ENCODE data around the gene RAMP1.
"Not testable (repeated sequence)": the region's sequence is repeated elsewhere in the genome, so short reads cannot be mapped to it uniquely, and the experiment has no call there.

Gene RAMP1

GRCh38 chr2:237858294-237859081 is 935 bp upstream of the RAMP1 start:
- Mint-ChIP-seq H3K9me3 (no peaks in the 10 kb centered on the region), H3K4me3 (peak overlapping the region; percentile 63), H3K27me3 (peaks cover 44% of the 10 kb centered on the region), H3K27ac (peak overlapping the region; percentile 61), H3K36me3 (no peaks in the 10 kb centered on the region), H3K4me1 (peaks cover 8% of the 10 kb centered on the region)
- ATAC-seq: peak; percentile 78

DNA sequence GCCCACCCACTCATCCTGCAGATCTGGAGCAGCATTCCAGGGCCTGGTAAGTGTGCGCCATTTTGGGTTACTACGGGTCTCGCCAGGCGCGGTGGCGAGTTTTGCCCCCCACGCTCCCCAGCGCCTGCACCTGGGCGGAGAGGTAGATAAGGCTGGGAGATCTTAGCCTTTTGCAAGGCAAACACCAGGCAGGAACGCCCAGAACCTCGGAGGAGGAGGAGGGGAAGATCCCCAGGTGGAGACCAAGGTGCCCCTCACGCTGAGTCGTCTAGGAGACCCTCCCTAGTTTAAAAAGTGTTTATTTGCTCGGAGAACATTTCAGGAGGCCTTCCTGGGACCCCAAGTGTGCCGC is 365 bp upstream of the RAMP1 start:
- ATAC-seq: no peak
- Mint-ChIP-seq H3K4me3 (no peak overlapping the region), H3K9me3 (no peaks in the 10 kb centered on the region), H3K27ac (peak overlapping the region; percentile 61), H3K4me1 (peaks cover 8% of the 10 kb centered on the region), H3K27me3 (peaks cover 49% of the 10 kb centered on the region), H3K36me3 (no peaks in the 10 kb centered on the region)

DNA sequence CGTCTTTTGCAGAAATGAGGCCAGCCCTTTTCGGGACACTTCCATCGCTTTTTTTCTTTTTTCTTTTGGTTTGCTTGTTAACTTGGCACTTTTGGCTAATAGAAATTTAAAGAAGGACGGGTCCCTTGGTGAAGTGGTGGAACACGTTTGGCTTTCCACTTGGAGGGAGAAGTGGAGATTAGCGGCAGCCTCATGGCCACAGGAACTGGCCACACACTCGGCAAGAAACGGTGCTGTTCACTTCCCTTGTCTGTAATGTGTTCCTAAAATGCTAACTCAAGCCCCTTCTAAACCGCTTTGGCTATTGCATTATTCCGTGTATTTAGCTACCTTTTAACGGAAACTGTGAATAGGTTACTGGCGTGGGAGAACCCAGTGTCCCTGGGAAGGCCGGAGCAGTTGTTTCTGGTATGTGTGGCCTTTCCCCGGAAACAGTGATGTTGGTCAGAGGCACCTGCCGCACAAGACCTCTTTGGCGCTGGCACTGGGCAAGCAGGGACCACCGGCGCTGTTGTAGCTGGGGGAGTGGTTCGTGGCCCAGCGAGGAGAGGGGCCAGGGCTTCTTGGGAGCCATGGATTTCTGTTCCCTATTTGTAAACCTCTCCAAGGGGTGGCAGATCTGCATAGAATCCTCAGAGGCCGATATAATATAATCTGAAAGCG is 981 bp downstream of the RAMP1 start:
- no peaks in the 10 kb centered on the region for H3K36me3 Mint-ChIP-seq
- H3K9me3 Mint-ChIP-seq: no peaks in the 10 kb centered on the region
- peaks cover 14% of the 10 kb centered on the region for H3K4me1 Mint-ChIP-seq
- no peak for ATAC-seq
- H3K27me3 Mint-ChIP-seq: peaks cover 62% of the 10 kb centered on the region
- peak overlapping the region; percentile 53 for H3K4me3 Mint-ChIP-seq
- no peak overlapping the region for H3K27ac Mint-ChIP-seq

DNA sequence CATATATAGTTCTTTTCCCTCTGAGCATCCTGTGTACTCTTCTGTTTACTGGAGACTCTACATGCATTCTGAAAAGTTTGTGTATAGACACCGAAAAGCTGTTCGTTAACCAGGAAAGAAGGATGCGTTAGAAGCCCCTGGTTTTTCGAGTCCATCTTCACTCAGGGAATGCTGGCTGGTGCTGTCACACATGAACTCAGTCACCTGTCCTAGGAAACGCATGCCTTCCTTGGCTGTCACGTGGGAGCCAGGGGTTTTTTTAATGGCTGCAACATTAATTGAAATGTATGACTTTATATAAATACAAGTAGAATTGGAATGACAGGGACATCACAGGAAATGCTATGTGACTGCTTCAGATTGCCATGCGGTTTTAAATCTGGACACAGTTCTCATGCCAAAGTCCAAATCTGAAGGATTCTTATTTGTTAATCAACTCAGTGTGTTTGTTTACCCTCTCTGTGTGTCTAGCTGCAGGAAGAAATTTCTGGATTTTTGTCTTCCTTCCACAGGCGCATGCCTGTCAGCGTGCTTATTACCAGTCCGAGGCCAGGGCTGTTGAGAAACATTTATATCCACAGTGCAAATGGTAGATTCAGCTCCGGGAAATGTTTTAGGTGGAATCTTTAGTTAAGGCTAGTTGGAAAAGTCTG is 2.6 kb downstream of the RAMP1 start:
- no peak overlapping the region for H3K4me3 Mint-ChIP-seq
- H3K27me3 Mint-ChIP-seq: peaks cover 67% of the 10 kb centered on the region
- ATAC-seq: no peak
- no peaks in the 10 kb centered on the region for H3K36me3 Mint-ChIP-seq
- H3K27ac Mint-ChIP-seq: no peak overlapping the region
- H3K9me3 Mint-ChIP-seq: no peaks in the 10 kb centered on the region
- H3K4me1 Mint-ChIP-seq: peaks cover 14% of the 10 kb centered on the region

- peaks cover 67% of the 10 kb centered on the region for H3K27me3 Mint-ChIP-seq
- H3K9me3 Mint-ChIP-seq: no peaks in the 10 kb centered on the region
- H3K27ac Mint-ChIP-seq: no peak overlapping the region
- peaks cover 14% of the 10 kb centered on the region for H3K4me1 Mint-ChIP-seq
- no peak for ATAC-seq
- H3K4me3 Mint-ChIP-seq: no peak overlapping the region
- H3K36me3 Mint-ChIP-seq: no peaks in the 10 kb centered on the region
Measured at GRCh38 chr2:237862528-237862895, 3.1 kb downstream of the RAMP1 start.

DNA sequence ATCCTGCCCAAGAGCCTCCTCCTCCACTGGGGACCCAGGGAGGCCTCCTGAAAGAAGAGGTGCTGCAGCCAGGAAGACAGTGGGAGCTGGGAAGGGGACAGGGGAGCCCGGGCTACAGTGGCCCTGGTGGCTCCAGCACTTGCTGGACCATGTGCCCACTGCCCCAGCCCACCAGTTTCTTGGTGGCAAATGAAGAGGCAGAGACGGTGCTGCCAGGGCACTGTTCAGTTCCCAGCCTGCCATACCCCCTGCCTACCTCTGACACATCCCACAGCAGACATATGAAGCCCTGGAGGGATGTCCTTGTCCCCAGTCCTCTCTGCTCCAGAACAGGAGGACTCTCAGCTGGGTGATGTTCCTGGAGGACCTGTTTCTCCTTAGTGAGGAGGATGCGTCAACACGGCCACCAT is 3.7 kb downstream of the RAMP1 start:
- Mint-ChIP-seq H3K36me3 (no peaks in the 10 kb centered on the region), H3K9me3 (no peaks in the 10 kb centered on the region), H3K4me3 (no peak overlapping the region), H3K27me3 (peaks cover 66% of the 10 kb centered on the region), H3K4me1 (peaks cover 14% of the 10 kb centered on the region), H3K27ac (no peak overlapping the region)
- ATAC-seq: no peak

GRCh38 chr2:237863689-237864443 is 4.4 kb downstream of the RAMP1 start:
- peaks cover 13% of the 10 kb centered on the region for H3K4me1 Mint-ChIP-seq
- no peaks in the 10 kb centered on the region for H3K36me3 Mint-ChIP-seq
- peaks cover 66% of the 10 kb centered on the region for H3K27me3 Mint-ChIP-seq
- no peaks in the 10 kb centered on the region for H3K9me3 Mint-ChIP-seq
- ATAC-seq: no peak
- no peak overlapping the region for H3K27ac Mint-ChIP-seq
- H3K4me3 Mint-ChIP-seq: no peak overlapping the region

DNA sequence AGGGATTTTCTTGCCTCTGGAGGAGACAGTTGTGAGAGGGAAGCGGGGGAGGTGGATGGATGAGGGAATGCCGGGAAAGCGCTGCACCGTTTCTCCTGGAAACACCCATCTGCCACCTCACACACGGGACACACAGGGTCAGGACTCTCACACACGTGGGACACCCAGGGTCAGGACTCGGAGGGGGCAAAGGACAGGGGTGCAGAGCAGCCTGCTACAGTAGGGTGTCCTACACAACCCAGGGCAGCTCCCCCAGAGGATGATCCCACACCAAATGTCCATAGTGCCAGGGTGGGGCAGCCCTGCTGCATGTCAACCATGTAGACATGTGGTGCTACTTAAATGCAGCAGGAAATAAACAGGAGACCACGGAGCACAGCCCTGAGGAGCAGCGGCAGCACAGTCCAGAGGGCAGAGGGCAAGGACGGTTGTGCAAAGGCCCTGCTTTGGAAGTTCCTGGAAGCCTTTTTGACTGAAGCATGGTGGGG is 5.1 kb downstream of the RAMP1 start:
- peaks cover 14% of the 10 kb centered on the region for H3K4me1 Mint-ChIP-seq
- H3K4me3 Mint-ChIP-seq: no peak overlapping the region
- H3K9me3 Mint-ChIP-seq: no peaks in the 10 kb centered on the region
- peak overlapping the region; percentile 55 for H3K27ac Mint-ChIP-seq
- no peak for ATAC-seq
- no peaks in the 10 kb centered on the region for H3K36me3 Mint-ChIP-seq
- peaks cover 66% of the 10 kb centered on the region for H3K27me3 Mint-ChIP-seq

DNA sequence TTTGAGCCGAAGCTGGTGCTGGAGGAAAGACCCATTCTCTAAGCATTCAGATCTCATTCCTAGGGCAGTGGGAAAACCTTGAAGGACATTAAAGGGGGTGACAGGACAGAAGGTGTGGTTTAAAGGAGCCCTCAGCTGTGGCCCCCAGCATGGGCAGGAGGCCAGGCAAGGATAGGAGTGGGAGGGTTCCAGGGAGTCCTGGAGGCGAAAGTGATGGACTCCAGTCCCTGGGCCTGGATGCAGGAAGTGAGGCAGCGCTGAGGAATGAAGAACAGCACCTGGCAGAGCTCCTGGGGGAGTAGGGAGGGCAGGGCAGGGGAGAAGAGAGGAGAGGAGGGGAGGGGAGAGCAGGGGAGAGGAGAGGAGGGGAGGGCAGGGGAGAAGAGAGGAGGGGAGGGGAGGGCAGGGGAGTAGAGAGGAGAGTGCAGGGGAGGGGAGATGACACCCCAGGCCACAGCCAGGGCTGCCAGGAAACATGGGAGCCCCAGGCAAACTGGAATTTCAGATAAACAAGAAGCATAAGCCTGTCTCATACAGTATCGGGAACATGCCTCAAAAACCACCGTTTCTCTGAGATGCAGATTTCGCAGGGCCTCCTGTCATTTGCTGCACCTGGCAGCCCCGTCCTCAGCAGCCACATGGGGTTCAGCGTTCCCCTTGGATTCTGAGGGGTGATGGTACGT is 5.7 kb downstream of the RAMP1 start:
- Mint-ChIP-seq H3K36me3 (no peaks in the 10 kb centered on the region), H3K9me3 (no peaks in the 10 kb centered on the region), H3K27ac (peak overlapping the region; percentile 55), H3K4me1 (peaks cover 14% of the 10 kb centered on the region), H3K4me3 (no peak overlapping the region), H3K27me3 (peaks cover 68% of the 10 kb centered on the region)
- no peak for ATAC-seq

- Mint-ChIP-seq H3K4me1 (peaks cover 14% of the 10 kb centered on the region), H3K9me3 (no peaks in the 10 kb centered on the region), H3K4me3 (no peak overlapping the region), H3K36me3 (no peaks in the 10 kb centered on the region), H3K27me3 (peaks cover 68% of the 10 kb centered on the region), H3K27ac (no peak overlapping the region)
- no peak for ATAC-seq
Measured at GRCh38 chr2:237865623-237866041, 6.2 kb downstream of the RAMP1 start.

DNA sequence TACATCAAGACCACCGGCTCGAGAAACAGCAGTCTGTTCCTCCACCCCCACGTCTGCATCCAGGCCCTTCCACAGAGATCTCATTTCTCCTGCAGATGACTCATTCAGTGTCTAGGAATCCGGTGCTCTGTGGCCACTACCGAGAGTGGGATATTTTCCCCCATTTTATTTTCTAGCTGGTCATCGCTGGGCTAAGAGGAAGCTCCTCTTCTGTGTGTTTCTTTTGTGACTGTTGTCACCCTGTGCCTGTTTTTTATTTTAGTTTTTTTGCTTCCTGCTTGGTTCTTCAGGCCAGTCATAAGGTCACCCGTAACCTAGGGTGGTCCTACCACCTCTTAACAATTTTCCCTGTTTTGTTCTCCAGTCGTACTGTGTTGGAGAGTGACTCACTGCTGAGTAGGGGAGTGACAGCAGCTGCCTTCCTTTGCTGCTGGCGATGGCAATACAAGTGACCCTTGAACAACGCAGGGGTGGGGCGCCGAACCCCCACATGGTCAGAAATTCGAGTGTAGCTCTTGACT is 6.7 kb downstream of the RAMP1 start:
- ATAC-seq: no peak
- no peak overlapping the region for H3K27ac Mint-ChIP-seq

DNA sequence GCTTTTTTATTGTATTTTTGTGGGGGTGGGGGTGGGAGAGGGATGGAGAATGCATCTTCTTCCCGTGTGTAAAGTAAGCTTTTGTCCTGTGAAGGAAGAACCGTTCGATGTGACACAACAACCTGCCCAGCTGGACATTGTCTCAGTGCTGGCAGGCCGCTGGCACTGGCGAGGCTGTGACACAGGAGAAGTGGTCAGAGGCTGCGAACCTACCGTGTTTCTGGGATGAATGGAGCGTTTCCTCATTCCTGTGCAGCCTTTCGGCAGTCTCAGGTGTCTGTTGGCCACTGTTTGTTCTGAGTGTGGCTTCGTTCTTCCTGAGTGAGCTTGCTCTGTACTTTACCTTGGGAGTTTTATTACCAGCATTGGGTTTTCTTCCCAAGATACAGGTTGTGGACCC is 8.0 kb downstream of the RAMP1 start:
- Mint-ChIP-seq H3K4me1 (peaks cover 14% of the 10 kb centered on the region), H3K4me3 (no peak overlapping the region), H3K9me3 (no peaks in the 10 kb centered on the region), H3K27me3 (peaks cover 81% of the 10 kb centered on the region), H3K27ac (no peak overlapping the region), H3K36me3 (no peaks in the 10 kb centered on the region)
- ATAC-seq: no peak

More for the DNA sequence above, 6.7 kb downstream of the RAMP1 start:
- peaks cover 73% of the 10 kb centered on the region for H3K27me3 Mint-ChIP-seq
- H3K9me3 Mint-ChIP-seq: no peaks in the 10 kb centered on the region
- no peak overlapping the region for H3K4me3 Mint-ChIP-seq
- peaks cover 14% of the 10 kb centered on the region for H3K4me1 Mint-ChIP-seq
- H3K36me3 Mint-ChIP-seq: no peaks in the 10 kb centered on the region

DNA sequence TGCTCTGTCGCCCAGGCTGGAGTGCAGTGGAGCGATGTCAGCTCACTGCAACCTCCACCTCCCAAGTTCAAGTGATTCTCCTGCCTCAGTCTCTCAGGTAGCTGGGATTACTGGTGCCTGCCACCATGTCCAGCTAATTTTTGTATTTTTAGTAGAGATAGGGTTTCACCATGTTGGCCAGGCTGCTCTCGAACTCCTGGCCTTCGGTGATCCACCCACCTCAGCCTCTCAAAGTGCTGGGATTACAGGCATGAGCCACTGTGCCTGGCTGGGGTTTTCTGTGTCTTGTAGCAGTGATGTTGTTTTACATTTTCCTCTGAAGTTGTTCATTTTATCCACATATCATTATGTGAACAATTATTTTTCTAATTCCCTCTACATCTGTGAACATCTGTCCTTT is 8.7 kb downstream of the RAMP1 start:
- Mint-ChIP-seq H3K4me1 (peaks cover 14% of the 10 kb centered on the region), H3K27me3 (peaks cover 81% of the 10 kb centered on the region)
- ATAC-seq, H3K36me3 Mint-ChIP-seq, H3K4me3 Mint-ChIP-seq, H3K9me3 Mint-ChIP-seq, H3K27ac Mint-ChIP-seq: not testable (repeated sequence)

DNA sequence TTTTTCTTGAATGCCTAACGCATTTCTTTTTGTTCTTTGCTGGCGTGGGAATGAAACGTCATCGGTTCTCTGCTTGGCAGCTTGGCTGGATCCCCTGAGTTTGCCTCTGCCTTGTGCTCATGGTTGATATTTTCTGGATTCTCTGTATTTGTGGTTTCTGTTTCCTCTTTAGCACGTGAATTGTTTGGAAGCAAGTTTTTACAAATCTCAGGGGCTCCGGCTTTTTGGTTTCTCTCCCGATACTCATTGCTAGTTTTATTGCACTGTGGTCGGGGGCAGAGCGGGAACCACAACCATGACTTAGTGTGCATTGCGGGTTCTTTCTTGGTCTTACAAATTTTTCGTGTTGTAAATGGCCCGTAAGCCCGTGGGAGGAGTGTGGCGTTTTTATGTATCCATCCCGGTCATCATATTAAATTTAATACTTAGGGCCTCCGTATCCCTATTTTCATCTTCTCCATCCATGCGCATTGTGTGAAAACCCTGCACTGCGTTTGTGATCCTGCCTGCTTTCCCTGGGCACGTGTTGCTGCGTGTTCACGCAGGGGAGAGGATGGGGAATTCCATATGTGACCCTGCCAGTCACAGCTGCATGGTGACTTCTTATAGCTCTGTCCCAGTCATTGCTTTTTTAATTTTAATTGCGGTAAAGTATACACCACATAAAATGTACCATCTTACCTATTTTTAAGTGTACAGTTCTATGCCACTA is 9.4 kb downstream of the RAMP1 start:
- Mint-ChIP-seq H3K4me3 (no peak overlapping the region), H3K27me3 (peaks cover 82% of the 10 kb centered on the region), H3K4me1 (peaks cover 16% of the 10 kb centered on the region), H3K27ac (no peak overlapping the region), H3K36me3 (no peaks in the 10 kb centered on the region), H3K9me3 (no peaks in the 10 kb centered on the region)
- ATAC-seq: no peak
